Measurements from ENCODE around the gene CTAG1A.
A peak's percentile ranks its signal among the peaks of the same experiment; 100 is the strongest.
"Not testable (repeated sequence)": the region's sequence is repeated elsewhere in the genome, so short reads cannot be mapped to it uniquely, and the experiment has no call there.

The CTAG1A gene

GRCh38 chrX:154584585-154585183 lies at the start of gene CTAG1A:
TSS of gene CTAG1A (plus strand) at chrX:154585133. CDS start at chrX:154585207, 74 bp downstream.
- DNase-seq (ENCODE audit: low spot score), result not testable (repeated sequence)

- DNase-seq (ENCODE audit: low spot score), result no peak
Observed at GRCh38 chrX:154535892-154536291, 49.0 kb upstream of the CTAG1A start.

- DNase-seq (ENCODE audit: low spot score), result no peak
Observed at GRCh38 chrX:154539077-154539476, 45.9 kb upstream of the CTAG1A start.

- DNase-seq (ENCODE audit: low spot score), result not testable (repeated sequence)
Observed at GRCh38 chrX:154540365-154540764, 44.6 kb upstream of the CTAG1A start.

- DNase-seq (ENCODE audit: low spot score), result no peak
Observed at GRCh38 chrX:154540897-154541535, 43.9 kb upstream of the CTAG1A start.

GRCh38 chrX:154541589-154541895 lies 43.4 kb upstream of the CTAG1A start:
- DNase-seq (ENCODE audit: low spot score), result no peak

- DNase-seq (ENCODE audit: low spot score), result peak; percentile 76
Observed at GRCh38 chrX:154541896-154542722, 42.8 kb upstream of the CTAG1A start.

GRCh38 chrX:154542723-154543424 lies 42.1 kb upstream of the CTAG1A start:
- no peak for DNase-seq (ENCODE audit: low spot score)

GRCh38 chrX:154545673-154546274 lies 39.2 kb upstream of the CTAG1A start:
- no peak for DNase-seq (ENCODE audit: low spot score)

- DNase-seq (ENCODE audit: low spot score), result peak; percentile 93
Observed at GRCh38 chrX:154546354-154547244, 38.3 kb upstream of the CTAG1A start, which contains the start of gene G6PD. TSS of gene G6PD (minus strand) at chrX:154546846. CDS start at chrX:154546155, 691 bp downstream.

- peak; percentile 91 for DNase-seq (ENCODE audit: low spot score)
Observed at GRCh38 chrX:154547245-154548027, 37.5 kb upstream of the CTAG1A start, which contains the start of gene IKBKG. TSS of gene IKBKG (plus strand) at chrX:154547620. CDS start at chrX:154552003, 4,383 bp downstream.

GRCh38 chrX:154548028-154548316 lies 37.0 kb upstream of the CTAG1A start:
- DNase-seq (ENCODE audit: low spot score), result peak; percentile 11

- DNase-seq (ENCODE audit: low spot score), result no peak
Observed at GRCh38 chrX:154549766-154550165, 35.2 kb upstream of the CTAG1A start.

GRCh38 chrX:154552112-154552806 lies 32.7 kb upstream of the CTAG1A start:
- DNase-seq (ENCODE audit: low spot score), result not testable (repeated sequence)

- not testable (repeated sequence) for DNase-seq (ENCODE audit: low spot score)
Observed at GRCh38 chrX:154558060-154558690, 26.8 kb upstream of the CTAG1A start.

- not testable (repeated sequence) for DNase-seq (ENCODE audit: low spot score)
Observed at GRCh38 chrX:154558896-154559295, 26.0 kb upstream of the CTAG1A start.

- DNase-seq (ENCODE audit: low spot score), result not testable (repeated sequence)
Observed at GRCh38 chrX:154560326-154560725, 24.6 kb upstream of the CTAG1A start.

GRCh38 chrX:154562295-154562694 lies 22.6 kb upstream of the CTAG1A start:
- not testable (repeated sequence) for DNase-seq (ENCODE audit: low spot score)

GRCh38 chrX:154570361-154570760 lies 14.6 kb upstream of the CTAG1A start:
- not testable (repeated sequence) for DNase-seq (ENCODE audit: low spot score)
